WI38 (cell line): ENCODE measurements around the gene LMX1A.

ENCODE experiments used
- H3K4me3 ChIP-seq: 2 replicates; pipeline ENCODE4 v1.5.1; 2011; ENCODE audit warnings: low read depth, mild to moderate bottlenecking, control low read depth, low read length
- CTCF ChIP-seq: IDR thresholded peaks from 2 replicates; pipeline ENCODE4 v1.5.1; 2012; ENCODE audit warnings: low read depth, mild to moderate bottlenecking, control low read depth, low read length

LMX1A gene

GRCh38 chr1:165265196-165265838, 91.2 kb downstream of the LMX1A start:
- TF ChIP-seq CTCF: no peak
- no peak overlapping the region for H3K4me3 ChIP-seq

- H3K4me3 ChIP-seq: no peak overlapping the region
- no peak for TF ChIP-seq CTCF
These were observed 96.6 kb downstream of the LMX1A start for GRCh38 chr1:165259706-165260428.

GRCh38 chr1:165259236-165259635, 97.3 kb downstream of the LMX1A start:
- no peak for TF ChIP-seq CTCF
- H3K4me3 ChIP-seq: no peak overlapping the region

GRCh38 chr1:165257969-165258459, 98.5 kb downstream of the LMX1A start:
- TF ChIP-seq CTCF: 0 out of 2 replicates have a peak, but pooled peaks have one; percentile 6
- H3K4me3 ChIP-seq: no peak overlapping the region

GRCh38 chr1:165254896-165255625, 101.5 kb downstream of the LMX1A start:
- TF ChIP-seq CTCF: no peak
- H3K4me3 ChIP-seq: no peak overlapping the region

GRCh38 chr1:165254376-165254775, 102.1 kb downstream of the LMX1A start:
- H3K4me3 ChIP-seq: no peak overlapping the region
- TF ChIP-seq CTCF: no peak
